Heart left ventricle (tissue), 13 donors: Measurements from ENCODE around the gene NCK2.

Source experiments
- POLR2A ChIP-seq, 2 donors: fragments of 450-650 bp; IDR thresholded peaks; one replicate each; pipeline ENCODE4 v1.6.1; 2017; ENCODE audit warnings: antibody characterized with exemption in 2 of 2, mild to moderate bottlenecking in 2 of 2, moderate library complexity in 2 of 2
- TF ChIP-seq, protein P1 (sequence below), 12 donors: fragments of 200-600 bp; sonication (generic) in 4 of 12; IDR thresholded peaks; one replicate each; pipeline versions ENCODE4 v1.5.0 to v1.8.0; 2018 to 2022; ENCODE audit warnings: antibody characterized with exemption in 12 of 12, mild to moderate bottlenecking in 5 of 12
- donor health status: ischemic (EF 13 %, LVEDD 7.1; RV severe dilation, severe dysfunction).
- donor health status: DM: no; HTN: yes; CAD: no.
- donor health status: DM: no; HTN: no; CAD: no.
- donor health status: ischemic (EF 25% LVEDD 6.9; RV normal size, moderate dysfunction).
- donor health status: ischemic (EF 25% LVEDD 5.7; RV mildly dilated, moderate dysfunction).
- donor health status: ischemic (EF 35%, LVEDD 5.7; RV mildly dilated, moderate dysfunction).
- donor health status: nonischemic (EF 11% LVEDD 7.7; RV severe dilation, severe dysfunction).
- donor health status: DM: yes; HTN: yes; CAD: no.
- donor health status: PGD.
- donor health status: ischemic (EF 29% LVEDD 5.4; RV normal size, mild dysfunction).
- donor health status: nonischemic (EF 23%, LVEDD 6.1; RV moderate dilation, normal function).

DNA sequence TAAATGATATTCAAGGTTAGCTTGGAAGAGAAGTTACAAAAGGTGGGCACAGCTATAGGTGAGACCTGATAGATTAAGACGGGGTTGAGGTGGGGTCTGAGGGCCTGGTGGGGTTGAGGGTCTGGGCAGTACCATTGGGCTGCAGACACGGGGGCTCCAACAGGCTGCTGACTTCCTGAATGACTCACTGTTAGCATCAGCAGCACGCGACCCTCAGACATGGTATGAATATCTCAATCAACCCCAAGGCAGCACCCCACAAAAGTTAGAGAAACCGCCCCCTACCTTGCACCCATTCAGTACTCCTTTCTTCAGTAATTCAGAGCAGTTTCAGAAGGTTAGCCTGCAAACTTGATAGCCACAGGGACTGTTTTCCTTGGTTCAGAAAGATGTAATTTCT lies 10.8 kb upstream of the NCK2 start:
- TF ChIP-seq, protein P1, sequence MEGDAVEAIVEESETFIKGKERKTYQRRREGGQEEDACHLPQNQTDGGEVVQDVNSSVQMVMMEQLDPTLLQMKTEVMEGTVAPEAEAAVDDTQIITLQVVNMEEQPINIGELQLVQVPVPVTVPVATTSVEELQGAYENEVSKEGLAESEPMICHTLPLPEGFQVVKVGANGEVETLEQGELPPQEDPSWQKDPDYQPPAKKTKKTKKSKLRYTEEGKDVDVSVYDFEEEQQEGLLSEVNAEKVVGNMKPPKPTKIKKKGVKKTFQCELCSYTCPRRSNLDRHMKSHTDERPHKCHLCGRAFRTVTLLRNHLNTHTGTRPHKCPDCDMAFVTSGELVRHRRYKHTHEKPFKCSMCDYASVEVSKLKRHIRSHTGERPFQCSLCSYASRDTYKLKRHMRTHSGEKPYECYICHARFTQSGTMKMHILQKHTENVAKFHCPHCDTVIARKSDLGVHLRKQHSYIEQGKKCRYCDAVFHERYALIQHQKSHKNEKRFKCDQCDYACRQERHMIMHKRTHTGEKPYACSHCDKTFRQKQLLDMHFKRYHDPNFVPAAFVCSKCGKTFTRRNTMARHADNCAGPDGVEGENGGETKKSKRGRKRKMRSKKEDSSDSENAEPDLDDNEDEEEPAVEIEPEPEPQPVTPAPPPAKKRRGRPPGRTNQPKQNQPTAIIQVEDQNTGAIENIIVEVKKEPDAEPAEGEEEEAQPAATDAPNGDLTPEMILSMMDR (IDR thresholded peaks at IDR 0.05), result no peak
- TF ChIP-seq POLR2A (IDR thresholded peaks at IDR 0.05), result no peak
